Caco-2 (cell line): Measurements from ENCODE around the gene PLA2G4B. TPM values are rescaled to one million over a fixed set of nuclear protein-coding genes. Genes with fewer than 3 reads are reported as not detected.

ENCODE experiments used
- BruUV-seq: library from RNA; stranded (reverse); fragments of 400-500 nt; replicated peaks from 2 replicates; lab custom pipeline; 2021; lab: Mats Ljungman, UMichigan
- CTCF ChIA-PET: fragments of 300-600 bp; sonication (Branson Sonifier 250); formaldehyde crosslinking; loops from one replicate; lab custom pipeline; 2022; ENCODE audit warnings: antibody characterized with exemption; lab: Charles Lee
- POLR2A ChIA-PET: fragments of 300-600 bp; sonication (Branson Sonifier 250); formaldehyde crosslinking; loops from one replicate; lab custom pipeline; 2022; ENCODE audit warnings: antibody characterized with exemption; lab: Charles Lee
- DNase-seq, 2 experiments: peaks; one replicate each; pipeline versions ENCODE4 v3.0.0 to v3.0.0-alpha.2; 2020 to 2022
- H3K27me3 ChIP-seq: replicated peaks from 2 replicates; pipeline ENCODE4 v1.6.0; 2011; ENCODE audit warnings: low read length; ENCODE audit not compliant: control insufficient read depth, insufficient read depth
- H3K36me3 ChIP-seq: 2 replicates; pipeline ENCODE4 v1.5.1; 2011; ENCODE audit warnings: low read length; ENCODE audit not compliant: control insufficient read depth, insufficient read depth
- H3K4me1 ChIP-seq: fragments of 250-450 bp; sonication (Bioruptor Pico); 2 replicates; pipeline ENCODE4 v1.5.1; 2020; ENCODE audit warnings: mild to moderate bottlenecking
- H3K4me3 ChIP-seq: 2 replicates; pipeline ENCODE4 v1.5.1; 2011; ENCODE audit warnings: low read depth, mild to moderate bottlenecking, control low read depth, low read length
- H3K9me3 ChIP-seq: fragments of 250-450 bp; sonication (Bioruptor Pico); 2 replicates; pipeline ENCODE4 v1.5.1; 2020; ENCODE audit warnings: mild to moderate bottlenecking, moderate library complexity
- H3K27ac Mint-ChIP-seq: one replicate; pipeline ENCODE4 v1.8.0; 2022; ENCODE audit warnings: mixed read lengths; ENCODE audit not compliant: unreplicated experiment
- H3K27me3 Mint-ChIP-seq: one replicate; pipeline ENCODE4 v1.8.0; 2022; ENCODE audit warnings: mixed read lengths; ENCODE audit not compliant: insufficient read depth, unreplicated experiment
- H3K36me3 Mint-ChIP-seq: one replicate; pipeline ENCODE4 v1.8.0; 2022; ENCODE audit warnings: mild to moderate bottlenecking, mixed read lengths; ENCODE audit not compliant: insufficient read depth, unreplicated experiment
- H3K4me1 Mint-ChIP-seq: one replicate; pipeline ENCODE4 v1.8.0; 2022; ENCODE audit warnings: low read depth, mixed read lengths; ENCODE audit not compliant: unreplicated experiment
- H3K4me3 Mint-ChIP-seq: one replicate; pipeline ENCODE4 v1.8.0; 2022; ENCODE audit warnings: mild to moderate bottlenecking, moderate library complexity, mixed read lengths; ENCODE audit not compliant: unreplicated experiment
- H3K9me3 Mint-ChIP-seq: one replicate; pipeline ENCODE4 v1.8.0; 2022; ENCODE audit warnings: mixed read lengths; ENCODE audit not compliant: unreplicated experiment
- CTCF ChIP-seq, 2 experiments: fragments of 200-600 bp in 1 of 2; IDR thresholded peaks; 1 replicate in 1 of 2; 2 replicates in 1 of 2; pipeline versions ENCODE4 v1.5.1 to v1.8.0; 2011 to 2022; ENCODE audit warnings: antibody characterized with exemption in 1 of 2, control low read depth in 1 of 2, inconsistent platforms in 1 of 2, low read depth in 1 of 2, low read length in 1 of 2, mild to moderate bottlenecking in 1 of 2, moderate library complexity in 1 of 2; ENCODE audit not compliant: insufficient read depth in 1 of 2, severe bottlenecking in 1 of 2, unreplicated experiment in 1 of 2
- intact Hi-C: fragments of 100-400 bp; cut with micrococcal nuclease; formaldehyde crosslinking; loops from one replicate; pipeline ENCODE4 v1.10.0; 2022; ENCODE audit not compliant: unreplicated experiment
- total RNA-seq: library from RNA; stranded (reverse); gene quantifications from 2 replicates; pipeline ENCODE4 v1.2.3, GENCODE V29; 2022

The PLA2G4B gene
- total RNA-seq, 1 experiment from 2014 or later: 6.0 TPM

GRCh38 chr15:41799488-41799805 lies 39.2 kb upstream of the PLA2G4B start:
- H3K9me3 ChIP-seq: no peaks in the 10 kb centered on the region
- H3K27me3 ChIP-seq: no peaks in the 10 kb centered on the region
- no peak for TF ChIP-seq CTCF (IDR thresholded peaks at IDR 0.05; ENCODE audit: insufficient read depth in 1 of 2, low read depth in 1 of 2, low read length in 1 of 2, severe bottlenecking in 1 of 2, unreplicated experiment in 1 of 2)
- Mint-ChIP-seq H3K27ac (no peak overlapping the region), H3K27me3 (no peaks in the 10 kb centered on the region), H3K36me3 (peaks cover 12% of the 10 kb centered on the region), H3K4me1 (peaks cover 7% of the 10 kb centered on the region), H3K4me3 (no peak overlapping the region), H3K9me3 (no peaks in the 10 kb centered on the region)
- no peaks in the 10 kb centered on the region; the same call in 1 of the 2 replicates for H3K36me3 ChIP-seq
- POLR2A ChIA-PET: no interaction called here
- intact Hi-C loops: no loop called here
- H3K4me3 ChIP-seq: no peak overlapping the region
- DNase-seq: no peak
- CTCF ChIA-PET: no interaction called here
- BruUV-seq: no TSS peak
- H3K4me1 ChIP-seq: peaks cover 20% of the 10 kb centered on the region

DNA sequence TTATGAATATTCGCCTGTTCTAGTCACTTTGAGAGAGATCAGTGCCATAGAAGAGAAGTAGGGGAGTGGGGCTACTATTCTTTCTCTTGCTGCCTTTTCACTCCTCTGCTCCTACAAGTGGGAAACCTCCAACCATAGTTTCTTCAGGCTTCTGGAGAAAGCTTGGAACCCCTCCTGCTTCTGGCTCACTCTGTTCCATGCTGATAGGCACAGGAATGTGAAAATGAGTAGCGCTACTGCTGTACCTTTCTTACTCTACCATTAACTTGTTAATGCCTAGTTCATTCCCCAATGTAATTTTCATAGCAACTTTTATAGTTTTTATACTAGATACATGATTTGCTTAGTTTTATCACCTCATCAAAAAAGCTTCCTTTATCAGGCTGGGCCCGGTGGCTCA lies 37.5 kb upstream of the PLA2G4B start:
- H3K27me3 Mint-ChIP-seq: no peaks in the 10 kb centered on the region
- H3K4me3 Mint-ChIP-seq: no peak overlapping the region
- DNase-seq: no peak
- ChIA-PET CTCF (no interaction called here), POLR2A (no interaction called here)
- peaks cover 7% of the 10 kb centered on the region for H3K4me1 Mint-ChIP-seq
- intact Hi-C loops: no loop called here
- no peak overlapping the region for H3K27ac Mint-ChIP-seq
- no peaks in the 10 kb centered on the region; the same call in 1 of the 2 replicates for H3K36me3 ChIP-seq
- H3K27me3 ChIP-seq: no peaks in the 10 kb centered on the region
- H3K9me3 ChIP-seq: no peaks in the 10 kb centered on the region
- no peak overlapping the region for H3K4me3 ChIP-seq
- H3K36me3 Mint-ChIP-seq: peaks cover 12% of the 10 kb centered on the region
- BruUV-seq: no TSS peak
- TF ChIP-seq CTCF (IDR thresholded peaks at IDR 0.05; ENCODE audit: insufficient read depth in 1 of 2, low read depth in 1 of 2, low read length in 1 of 2, severe bottlenecking in 1 of 2, unreplicated experiment in 1 of 2): no peak
- H3K4me1 ChIP-seq: peaks cover 20% of the 10 kb centered on the region
- H3K9me3 Mint-ChIP-seq: no peaks in the 10 kb centered on the region

- Mint-ChIP-seq H3K27ac (no peak overlapping the region), H3K4me3 (no peak overlapping the region), H3K36me3 (peaks cover 12% of the 10 kb centered on the region), H3K9me3 (no peaks in the 10 kb centered on the region), H3K27me3 (no peaks in the 10 kb centered on the region), H3K4me1 (peaks cover 7% of the 10 kb centered on the region)
- POLR2A ChIA-PET: no interaction called here
- CTCF ChIA-PET: interaction anchor here (0.6 to 5.9 kb wide), 2 partner anchors 28 to 78 kb away, joined by 3 to 42 read pairs; partner anchors contain the start of gene MAPKBP1
- H3K4me1 ChIP-seq: peaks cover 19% of the 10 kb centered on the region
- intact Hi-C loops: no loop called here
- DNase-seq: no peak
- no peak for TF ChIP-seq CTCF (IDR thresholded peaks at IDR 0.05; ENCODE audit: insufficient read depth in 1 of 2, low read depth in 1 of 2, low read length in 1 of 2, severe bottlenecking in 1 of 2, unreplicated experiment in 1 of 2)
- BruUV-seq: no TSS peak
- H3K27me3 ChIP-seq: no peaks in the 10 kb centered on the region
- no peak overlapping the region for H3K4me3 ChIP-seq
- no peaks in the 10 kb centered on the region for H3K9me3 ChIP-seq
- no peaks in the 10 kb centered on the region; the same call in 1 of the 2 replicates for H3K36me3 ChIP-seq
These were observed 36.7 kb upstream of the PLA2G4B start for GRCh38 chr15:41801850-41802455.
